HG03039 (cell line): ENCODE results near the gene STRIT1.

ENCODE experiments used
- ATAC-seq: cut with Tn5 transposase; IDR thresholded peaks from one replicate; pipeline ENCODE4 v1.9.1; 2021; ENCODE audit warnings: mild to moderate bottlenecking, moderate library complexity; ENCODE audit not compliant: unreplicated experiment

STRIT1 gene

GRCh38 chr3:155293516-155293915, at the start of gene STRIT1:
Gene STRIT1 (minus strand): TSS chr3:155293683.
- no peak for ATAC-seq

GRCh38 chr3:155342344-155342743, 48.9 kb upstream of the STRIT1 start:
- no peak for ATAC-seq

DNA sequence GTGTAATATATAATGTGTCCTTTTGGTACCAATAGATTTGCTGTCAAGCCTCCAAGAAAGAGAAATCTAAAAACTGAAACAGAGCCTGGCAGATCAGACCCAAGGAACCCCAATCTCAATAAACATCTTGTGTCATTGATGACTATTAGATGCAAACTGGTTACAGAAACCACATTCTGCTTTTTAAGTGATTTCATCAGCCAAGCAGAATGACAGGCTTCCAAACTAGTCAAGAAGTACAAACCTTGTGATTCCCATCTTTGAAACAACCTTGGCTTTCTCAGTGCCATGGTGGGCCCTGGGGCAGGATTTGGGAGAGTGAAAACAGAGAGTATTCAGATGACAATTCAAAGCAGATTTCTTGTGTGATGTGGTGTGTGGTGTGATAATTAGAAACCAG, 45.6 kb upstream of the STRIT1 start:
- no peak for ATAC-seq

DNA sequence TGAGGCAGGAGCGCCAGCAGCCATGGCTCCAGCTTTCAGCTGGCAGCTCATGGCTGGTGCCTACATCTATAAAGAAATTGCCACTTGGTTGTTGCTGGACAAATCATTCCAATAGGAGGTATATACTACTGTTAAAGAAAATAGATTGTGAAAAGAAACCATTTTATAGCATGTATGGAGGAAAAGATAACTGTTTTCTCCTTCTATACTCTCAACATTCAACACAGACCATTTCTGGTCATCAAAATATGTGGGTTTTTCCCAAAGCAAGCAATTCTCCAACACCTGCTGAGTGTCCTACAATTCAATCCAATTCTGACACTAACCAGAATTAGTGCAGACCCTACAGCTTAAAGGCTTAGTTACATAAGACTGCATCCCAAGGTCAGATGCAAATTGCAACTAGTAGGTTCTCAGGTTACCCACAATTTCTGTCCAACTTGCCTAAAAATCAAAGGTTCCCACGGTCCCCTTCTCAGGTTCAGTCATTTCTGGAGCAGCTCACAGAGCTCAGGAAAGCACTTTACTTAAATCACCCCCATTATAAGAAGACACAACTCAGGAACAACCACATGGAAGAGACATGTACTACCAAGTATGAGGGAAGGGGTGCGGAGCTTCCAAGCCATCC, 42.4 kb upstream of the STRIT1 start:
- no peak for ATAC-seq

GRCh38 chr3:155334914-155335723, 41.6 kb upstream of the STRIT1 start:
- peak; percentile 79 for ATAC-seq

DNA sequence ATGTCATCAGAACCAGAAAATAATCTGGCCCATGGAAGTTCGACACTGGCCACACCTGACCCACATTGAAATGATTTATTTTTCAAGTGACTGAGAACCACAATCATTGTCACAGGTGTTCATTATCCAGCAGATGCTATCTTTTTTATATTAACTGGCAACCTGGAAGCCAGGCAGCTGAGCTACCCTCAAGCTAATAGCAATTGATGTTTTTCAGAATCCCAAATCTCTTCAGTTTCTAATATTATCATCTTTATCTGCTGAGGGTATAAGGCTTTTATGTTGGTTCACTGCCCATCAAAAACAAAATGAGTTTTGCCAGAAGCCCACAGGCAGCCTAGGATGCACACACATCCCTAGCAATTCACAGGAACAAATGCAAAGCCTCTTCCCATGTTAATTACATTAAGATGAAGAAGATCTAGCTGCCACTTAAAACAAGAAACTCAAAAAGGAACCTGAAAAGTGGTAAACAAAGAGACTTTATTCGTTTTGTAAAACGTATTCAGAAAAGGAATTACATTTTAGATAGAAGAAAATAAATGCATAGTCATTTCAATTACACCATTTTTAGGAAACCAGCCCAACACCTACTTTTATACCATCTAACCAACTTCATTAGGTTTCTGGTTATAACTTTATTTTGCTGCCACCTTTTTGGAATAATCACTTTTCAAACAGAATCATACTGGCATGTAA, 40.9 kb upstream of the STRIT1 start:
- no peak for ATAC-seq

GRCh38 chr3:155332716-155333115, 39.2 kb upstream of the STRIT1 start:
- ATAC-seq = no peak

DNA sequence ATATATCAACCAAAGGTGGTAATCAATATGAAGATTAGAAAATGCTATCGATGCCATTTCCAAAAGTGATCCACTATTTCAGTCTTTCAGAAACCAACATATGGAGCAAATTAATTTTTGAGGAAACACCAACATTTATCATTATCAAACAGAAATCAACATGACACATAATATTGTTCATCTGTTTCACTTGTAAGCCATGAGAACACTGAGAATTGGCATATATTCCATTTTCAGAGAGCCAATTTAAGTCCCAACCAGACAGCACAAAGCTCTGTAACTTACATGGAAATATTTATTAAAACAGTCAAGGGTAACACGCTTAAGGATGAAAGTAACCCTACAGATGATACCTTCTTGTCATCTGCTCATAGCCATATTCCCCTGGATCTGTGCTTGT, 37.6 kb upstream of the STRIT1 start:
- ATAC-seq = no peak

DNA sequence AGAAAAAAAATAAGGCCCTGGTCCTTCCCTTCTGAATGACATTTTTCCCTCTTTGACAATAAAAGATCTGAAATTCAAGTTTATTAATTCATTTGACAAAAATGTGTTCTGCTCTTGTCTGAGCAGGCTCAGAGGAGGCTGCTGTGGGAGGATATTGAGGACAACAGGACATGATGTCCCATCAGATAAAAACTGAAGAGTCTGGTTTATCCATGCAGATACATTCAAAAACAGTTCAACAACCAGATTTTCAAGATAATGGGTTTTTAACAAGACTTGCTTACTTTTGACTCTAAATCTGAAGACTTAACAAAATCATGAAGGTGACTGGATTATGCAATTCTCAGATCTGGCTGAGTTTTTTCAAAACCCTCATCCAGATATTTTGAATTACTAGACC, 36.9 kb upstream of the STRIT1 start:
- no peak for ATAC-seq

GRCh38 chr3:155329513-155330048, 36.1 kb upstream of the STRIT1 start:
- no peak for ATAC-seq

DNA sequence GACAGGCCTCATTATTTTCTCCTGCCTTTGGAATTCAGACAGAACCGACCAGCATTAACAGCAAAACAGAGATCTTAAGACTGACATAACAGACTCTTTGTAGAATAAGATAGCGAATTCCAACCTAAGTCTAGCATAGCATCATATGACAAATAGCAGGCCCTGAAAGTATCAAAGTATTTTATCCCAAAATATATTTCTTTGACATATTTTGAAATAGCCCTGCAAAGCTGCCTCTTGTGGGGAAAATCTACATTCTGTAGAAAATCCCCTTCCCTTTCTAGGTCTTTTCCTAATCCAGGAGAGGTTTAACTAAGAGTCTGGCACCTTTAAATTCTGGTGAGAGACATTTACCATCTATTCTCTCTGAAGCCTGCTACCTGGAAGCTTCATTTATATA, 34.4 kb upstream of the STRIT1 start:
- no peak for ATAC-seq

DNA sequence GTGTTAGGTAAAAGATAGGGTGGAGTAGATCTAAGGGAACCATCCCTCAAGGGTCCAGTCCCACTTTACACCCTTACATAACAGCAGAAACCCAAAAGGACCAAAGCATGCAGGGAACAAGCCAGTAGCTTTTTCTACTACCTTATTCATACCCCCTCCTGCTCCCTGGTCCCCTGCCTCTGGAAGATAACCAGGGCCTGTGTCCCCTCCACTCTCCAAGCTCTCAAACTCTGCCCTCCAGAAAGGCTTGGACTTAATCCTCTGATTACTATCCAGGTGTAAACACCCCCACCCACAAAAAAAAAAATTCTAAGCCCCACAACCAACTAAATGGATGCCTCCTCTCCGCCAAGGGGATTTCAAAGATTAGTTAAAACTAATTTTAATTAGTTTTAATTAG, 33.9 kb upstream of the STRIT1 start:
- ATAC-seq = no peak

GRCh38 chr3:155326901-155327300, 33.4 kb upstream of the STRIT1 start:
- no peak for ATAC-seq

DNA sequence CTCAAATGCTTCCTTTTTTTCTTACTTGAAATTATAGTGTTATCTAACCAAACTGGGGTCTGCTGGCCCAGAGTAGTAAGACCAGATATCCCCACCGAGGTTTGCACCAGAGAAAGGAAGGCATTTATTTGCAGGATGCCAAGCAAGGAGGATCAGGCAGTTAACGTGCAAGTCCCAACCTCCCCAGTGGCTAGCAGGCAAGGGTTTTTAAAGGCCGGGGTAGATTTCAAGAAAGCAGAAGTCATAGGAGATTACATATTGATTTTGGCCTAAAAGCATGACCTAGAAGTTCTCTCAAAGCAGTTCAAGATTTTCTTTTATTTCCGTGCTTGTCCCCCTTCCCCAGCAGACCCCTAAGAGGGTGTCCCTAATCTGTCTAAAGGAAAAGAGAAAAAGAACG, 32.8 kb upstream of the STRIT1 start:
- ATAC-seq = no peak

- ATAC-seq = no peak
These were observed 31.9 kb upstream of the STRIT1 start for GRCh38 chr3:155325263-155325835.

- ATAC-seq = peak; percentile 67
These were observed 29.7 kb upstream of the STRIT1 start for GRCh38 chr3:155323063-155323666.

- ATAC-seq = no peak
These were observed 27.9 kb upstream of the STRIT1 start for GRCh38 chr3:155321418-155321817.

- no peak for ATAC-seq
These were observed 27.5 kb upstream of the STRIT1 start for GRCh38 chr3:155320934-155321333.

DNA sequence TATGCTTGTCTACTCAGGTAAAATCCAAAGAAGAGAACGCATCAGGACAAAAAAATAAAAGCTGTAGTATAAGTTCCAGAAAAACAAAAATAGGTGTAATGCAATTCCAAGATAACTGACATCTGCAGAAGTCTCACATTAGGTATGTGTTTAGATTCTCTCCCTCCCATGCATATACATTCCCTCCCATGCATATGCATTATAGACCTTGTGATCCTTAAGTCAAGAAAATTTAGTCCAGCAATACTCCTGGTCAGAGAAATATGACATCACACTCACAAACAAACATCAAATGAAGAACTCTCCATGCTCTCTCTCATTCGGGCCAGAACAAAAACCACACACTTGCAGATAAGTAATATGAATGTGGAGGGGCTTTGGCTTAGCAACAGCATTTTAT, 25.3 kb upstream of the STRIT1 start:
- no peak for ATAC-seq

DNA sequence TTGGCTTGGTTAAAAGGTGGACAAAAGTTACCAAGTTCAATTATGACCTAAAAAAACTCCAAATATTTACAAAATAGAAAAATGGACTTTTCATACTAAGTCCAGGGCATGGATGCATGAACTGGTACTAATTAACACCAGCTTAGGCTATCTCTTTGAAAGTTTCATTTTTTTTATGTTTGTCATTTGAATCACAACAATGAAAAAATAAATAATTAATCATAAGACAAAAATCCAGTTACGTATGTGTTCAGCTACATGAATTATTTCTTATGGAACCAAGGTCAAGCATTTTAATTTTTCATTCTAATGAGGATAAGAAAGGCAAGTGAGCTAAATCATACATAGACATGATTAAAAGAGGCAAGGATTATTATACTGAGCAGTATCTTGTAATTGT, 23.7 kb upstream of the STRIT1 start:
- ATAC-seq = no peak

DNA sequence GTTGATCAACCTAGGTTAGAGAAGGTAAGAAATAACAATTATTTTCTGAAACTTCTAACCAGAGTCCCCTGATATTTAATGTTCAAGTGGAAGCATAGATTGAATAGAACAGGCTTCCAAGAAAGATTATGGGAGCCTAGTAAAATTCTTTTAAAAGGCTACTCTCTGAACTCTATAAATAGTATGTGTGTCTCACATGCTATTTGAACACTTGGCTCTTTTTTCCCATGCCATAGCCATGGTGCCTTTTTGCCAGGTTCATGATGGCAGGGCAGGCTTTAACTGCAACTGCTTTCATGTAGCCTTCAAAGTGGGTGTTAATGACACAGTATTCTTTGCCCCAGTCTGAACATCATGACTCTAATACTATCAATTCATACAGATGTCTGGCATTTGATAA, 22.9 kb upstream of the STRIT1 start:
- no peak for ATAC-seq
